ENCODE data around the gene F10. TPM values are rescaled to one million over a fixed set of nuclear protein-coding genes. Genes with fewer than 3 reads are reported as not detected.

F10 gene
- total RNA-seq, 4 donors from 2014 or later = 4.1 to 22.5 (median 11.8) TPM

- Histone ChIP-seq H3K4me1 (no peaks in the 10 kb centered on the region), H3K4me3 (no peak overlapping the region), H3K27me3 (no peaks in the 10 kb centered on the region), H3K36me3 (peaks cover 0 to 86% (median 0%) of the 10 kb centered on the region in 3 donors), H3K27ac (no peak overlapping the region), H3K9me3 (no peaks in the 10 kb centered on the region)
- no peak for DNase-seq
- TF ChIP-seq POLR2A (IDR thresholded peaks at IDR 0.05) (no peak), CTCF (IDR thresholded peaks at IDR 0.05) (no peak)
Observed at GRCh38 chr13:113178070-113178895, 55.7 kb downstream of the F10 start.

DNA sequence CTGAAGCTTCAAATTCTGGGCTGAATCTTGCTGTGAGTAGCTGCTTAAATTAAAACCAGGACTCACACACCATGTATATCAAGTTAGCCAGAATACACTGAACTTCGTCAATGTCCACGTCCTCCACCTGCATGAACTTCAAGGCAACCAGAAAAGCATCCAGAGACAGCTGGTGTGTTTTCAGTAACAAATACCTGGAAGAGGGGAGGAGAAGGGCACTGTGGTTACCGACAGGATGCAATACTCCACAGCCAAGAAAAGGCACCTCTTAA, 56.2 kb downstream of the F10 start:
- TF ChIP-seq CTCF (IDR thresholded peaks at IDR 0.05) (no peak), POLR2A (IDR thresholded peaks at IDR 0.05) (no peak)
- Histone ChIP-seq H3K36me3 (peaks cover 0 to 92% (median 0%) of the 10 kb centered on the region in 3 donors), H3K27me3 (no peaks in the 10 kb centered on the region), H3K4me3 (no peak overlapping the region), H3K9me3 (no peaks in the 10 kb centered on the region), H3K27ac (no peak overlapping the region), H3K4me1 (no peaks in the 10 kb centered on the region)
- DNase-seq = no peak

DNA sequence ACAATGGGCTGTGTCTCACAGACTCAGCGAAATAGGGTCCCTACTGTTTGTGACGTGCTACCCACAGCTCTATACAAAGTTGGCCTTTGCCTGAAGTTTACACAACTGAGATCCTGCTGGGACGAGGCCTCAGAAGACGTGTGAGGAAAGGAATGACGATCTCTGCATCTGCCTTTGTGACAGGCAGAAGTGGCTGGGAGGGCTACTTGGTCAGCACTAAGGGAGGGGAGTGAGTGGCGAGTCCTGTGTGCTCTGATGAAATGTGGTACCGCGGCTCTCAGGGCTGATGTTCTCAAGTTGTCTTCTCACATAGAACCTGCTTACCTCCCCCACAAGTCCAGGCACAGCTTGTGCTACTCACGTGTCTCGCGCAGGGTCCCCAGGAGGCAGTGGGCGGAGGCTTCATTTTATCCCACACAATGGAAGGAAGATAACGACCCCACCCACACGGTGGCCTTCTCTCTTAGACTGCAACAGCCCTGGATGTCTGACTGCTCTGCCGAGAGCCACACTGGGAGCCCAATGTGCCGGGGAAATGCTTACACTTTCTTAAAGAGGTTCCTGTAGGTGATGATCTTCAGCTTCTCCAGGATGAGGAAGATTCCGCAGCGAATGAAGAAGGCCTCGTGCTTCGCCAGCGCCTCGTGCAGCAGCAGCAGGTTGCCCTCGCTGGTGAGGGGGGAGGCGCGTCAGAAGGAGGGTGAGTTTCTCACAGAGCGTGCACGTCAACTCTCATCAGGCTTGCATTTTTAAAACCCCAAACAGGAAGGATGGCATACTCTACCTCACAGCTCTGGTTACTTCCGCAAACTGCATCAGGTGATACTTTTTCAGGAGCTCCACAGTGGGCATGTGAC, 57.0 kb downstream of the F10 start:
- Histone ChIP-seq H3K9me3 (no peaks in the 10 kb centered on the region), H3K4me1 (no peaks in the 10 kb centered on the region), H3K27me3 (no peaks in the 10 kb centered on the region), H3K36me3 (peaks cover 0 to 95% (median 0%) of the 10 kb centered on the region in 3 donors), H3K27ac (no peak overlapping the region), H3K4me3 (no peak overlapping the region)
- DNase-seq = no peak
- TF ChIP-seq POLR2A (IDR thresholded peaks at IDR 0.05) = no peak
- no peak for TF ChIP-seq CTCF (IDR thresholded peaks at IDR 0.05)

GRCh38 chr13:113182046-113182445, 59.4 kb downstream of the F10 start:
- TF ChIP-seq CTCF (IDR thresholded peaks at IDR 0.05) = no peak
- no peak for TF ChIP-seq POLR2A (IDR thresholded peaks at IDR 0.05)
- Histone ChIP-seq H3K36me3 (peaks cover 0 to 79% (median 0%) of the 10 kb centered on the region in 3 donors), H3K27ac (no peak overlapping the region), H3K9me3 (no peaks in the 10 kb centered on the region), H3K4me1 (no peaks in the 10 kb centered on the region), H3K27me3 (no peaks in the 10 kb centered on the region), H3K4me3 (no peak overlapping the region)
- DNase-seq = no peak

DNA sequence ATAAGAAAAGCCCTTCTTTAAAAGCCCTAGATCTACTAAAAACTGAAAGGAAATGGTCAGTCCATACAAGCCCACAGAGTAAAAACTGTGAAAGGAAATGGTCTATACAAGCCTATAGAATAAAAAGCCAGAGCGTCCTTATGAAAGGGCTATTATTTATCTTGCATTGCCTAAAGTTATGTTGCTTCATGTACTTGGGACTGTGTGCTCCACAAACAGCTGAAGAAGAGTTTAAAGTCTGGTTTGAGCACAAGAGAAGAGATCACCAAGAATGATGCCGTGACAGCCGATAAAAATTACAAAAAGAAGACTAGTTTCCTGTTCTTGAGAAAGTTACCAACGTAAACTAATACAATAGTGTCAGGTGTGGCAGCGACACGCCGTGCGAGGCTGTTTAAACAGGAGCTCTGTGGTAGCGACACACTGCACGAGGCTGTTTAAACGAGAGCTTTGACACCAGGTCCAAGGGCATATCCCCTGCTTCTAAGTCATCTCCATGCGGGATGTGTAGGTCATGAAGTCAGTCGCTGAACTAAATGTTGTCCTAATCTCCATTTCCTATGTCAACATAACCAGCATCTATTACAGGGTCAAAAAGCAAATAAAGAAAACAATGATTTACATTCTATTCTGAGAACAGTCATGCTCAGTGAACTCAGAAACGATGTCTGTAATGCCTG, 61.0 kb downstream of the F10 start:
- TF ChIP-seq POLR2A (IDR thresholded peaks at IDR 0.05) (no peak), CTCF (IDR thresholded peaks at IDR 0.05) (no peak)
- no peaks in the 10 kb centered on the region for H3K9me3 ChIP-seq
- H3K27me3 ChIP-seq = no peaks in the 10 kb centered on the region
- DNase-seq = no peak
- no peaks in the 10 kb centered on the region for H3K4me1 ChIP-seq
- H3K4me3 ChIP-seq = no peak overlapping the region
- H3K27ac ChIP-seq = no peak overlapping the region
- peaks cover 0 to 72% (median 0%) of the 10 kb centered on the region in 3 donors for H3K36me3 ChIP-seq
